Activated CD8-positive, alpha-beta memory T cell treated with anti-CD3 and anti-CD28 coated beads, Interleukin-2, amount 50 U/mL, for 48 hours (primary cell): ENCODE measurements around the gene HEG1.
"Not testable (repeated sequence)": the region's sequence is repeated elsewhere in the genome, so short reads cannot be mapped to it uniquely, and the experiment has no call there.

Experiments
- DNase-seq: peaks from one replicate; pipeline ENCODE4 v3.0.0-alpha.2; 2020

The HEG1 gene, protein sequence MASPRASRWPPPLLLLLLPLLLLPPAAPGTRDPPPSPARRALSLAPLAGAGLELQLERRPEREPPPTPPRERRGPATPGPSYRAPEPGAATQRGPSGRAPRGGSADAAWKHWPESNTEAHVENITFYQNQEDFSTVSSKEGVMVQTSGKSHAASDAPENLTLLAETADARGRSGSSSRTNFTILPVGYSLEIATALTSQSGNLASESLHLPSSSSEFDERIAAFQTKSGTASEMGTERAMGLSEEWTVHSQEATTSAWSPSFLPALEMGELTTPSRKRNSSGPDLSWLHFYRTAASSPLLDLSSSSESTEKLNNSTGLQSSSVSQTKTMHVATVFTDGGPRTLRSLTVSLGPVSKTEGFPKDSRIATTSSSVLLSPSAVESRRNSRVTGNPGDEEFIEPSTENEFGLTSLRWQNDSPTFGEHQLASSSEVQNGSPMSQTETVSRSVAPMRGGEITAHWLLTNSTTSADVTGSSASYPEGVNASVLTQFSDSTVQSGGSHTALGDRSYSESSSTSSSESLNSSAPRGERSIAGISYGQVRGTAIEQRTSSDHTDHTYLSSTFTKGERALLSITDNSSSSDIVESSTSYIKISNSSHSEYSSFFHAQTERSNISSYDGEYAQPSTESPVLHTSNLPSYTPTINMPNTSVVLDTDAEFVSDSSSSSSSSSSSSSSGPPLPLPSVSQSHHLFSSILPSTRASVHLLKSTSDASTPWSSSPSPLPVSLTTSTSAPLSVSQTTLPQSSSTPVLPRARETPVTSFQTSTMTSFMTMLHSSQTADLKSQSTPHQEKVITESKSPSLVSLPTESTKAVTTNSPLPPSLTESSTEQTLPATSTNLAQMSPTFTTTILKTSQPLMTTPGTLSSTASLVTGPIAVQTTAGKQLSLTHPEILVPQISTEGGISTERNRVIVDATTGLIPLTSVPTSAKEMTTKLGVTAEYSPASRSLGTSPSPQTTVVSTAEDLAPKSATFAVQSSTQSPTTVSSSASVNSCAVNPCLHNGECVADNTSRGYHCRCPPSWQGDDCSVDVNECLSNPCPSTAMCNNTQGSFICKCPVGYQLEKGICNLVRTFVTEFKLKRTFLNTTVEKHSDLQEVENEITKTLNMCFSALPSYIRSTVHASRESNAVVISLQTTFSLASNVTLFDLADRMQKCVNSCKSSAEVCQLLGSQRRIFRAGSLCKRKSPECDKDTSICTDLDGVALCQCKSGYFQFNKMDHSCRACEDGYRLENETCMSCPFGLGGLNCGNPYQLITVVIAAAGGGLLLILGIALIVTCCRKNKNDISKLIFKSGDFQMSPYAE (N-terminal part only)

DNA sequence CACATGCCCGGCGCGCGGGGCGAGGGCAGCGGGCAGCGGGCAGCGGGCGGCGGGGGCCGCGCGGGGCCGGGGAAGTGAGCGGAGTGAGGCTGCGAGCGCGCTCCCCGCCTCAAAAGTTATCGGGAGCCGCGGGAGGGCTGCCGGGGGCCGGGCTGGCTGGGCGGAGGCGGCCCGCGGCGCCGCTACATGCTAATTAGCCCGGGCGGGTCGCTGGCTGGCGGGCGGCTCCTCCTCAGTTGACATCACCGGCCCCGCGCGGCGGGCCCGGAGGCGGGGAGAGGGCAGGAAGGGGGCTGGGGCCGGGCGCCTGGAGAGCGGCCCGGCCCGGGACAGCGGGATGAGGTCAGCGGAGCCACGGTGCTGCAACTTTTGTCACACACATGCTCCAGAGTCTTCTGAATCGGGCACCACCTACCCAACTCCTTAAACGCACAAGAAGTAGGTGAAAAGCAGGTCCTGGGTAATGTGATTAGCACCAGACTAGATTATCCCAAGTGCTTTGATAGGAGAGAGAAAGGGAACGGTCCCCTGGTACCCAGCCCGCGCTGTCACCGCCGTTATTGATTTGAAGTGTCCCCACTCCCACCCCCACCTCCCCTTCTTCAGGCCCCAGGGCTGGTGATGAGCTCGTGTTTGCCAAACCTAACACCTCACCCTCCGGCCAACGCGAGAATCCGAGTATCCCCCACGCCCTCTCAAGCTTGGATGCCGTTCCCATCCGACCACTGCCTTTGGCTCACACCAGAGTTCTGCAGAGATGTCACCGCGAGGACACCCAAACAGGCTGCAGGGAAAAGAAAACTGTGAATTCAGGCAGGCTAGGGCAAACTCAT, at the start of gene HEG1:
HEG1 (minus strand) TSS at position 85 of the 833 bp plus-strand sequence. CDS start 107 bp downstream, outside the sequence.
- peak; percentile 86 for DNase-seq

DNA sequence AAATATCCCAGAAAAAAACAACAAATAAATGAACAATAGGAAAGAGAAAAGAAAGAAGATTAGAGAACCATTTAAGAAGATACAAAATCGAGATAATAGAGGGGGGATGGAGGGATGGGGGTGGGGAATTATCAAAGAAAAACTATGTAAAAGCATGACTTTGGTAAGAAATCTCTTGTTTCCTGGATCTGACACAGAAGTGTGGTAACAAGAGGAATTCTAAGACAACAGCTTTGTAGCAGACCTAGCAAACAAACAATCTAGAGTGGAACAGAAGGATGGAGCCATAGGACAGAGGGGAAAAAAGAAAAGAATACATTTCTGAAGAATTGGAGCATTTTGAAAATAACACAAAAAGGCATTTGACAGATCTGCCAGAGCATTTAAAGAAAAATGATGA, 49.3 kb upstream of the HEG1 start:
- DNase-seq: no peak

DNA sequence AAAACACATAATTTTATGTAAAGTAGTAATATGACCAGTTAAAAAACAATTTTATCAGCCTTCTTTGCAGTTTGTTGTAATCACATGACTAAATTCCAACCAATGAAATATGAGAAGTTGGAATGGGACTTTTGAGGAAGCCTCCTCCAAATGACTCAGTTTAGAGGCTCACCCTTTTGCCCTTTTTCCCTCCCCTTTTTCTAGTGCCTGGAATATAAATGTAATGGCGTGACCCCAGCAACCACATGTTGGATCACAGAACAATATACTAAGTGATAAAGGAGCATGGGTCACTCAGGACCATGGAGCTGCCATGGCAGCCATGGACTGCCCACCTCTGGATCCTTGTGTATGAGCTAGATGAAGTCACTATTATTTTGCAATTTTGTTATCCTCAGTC, 48.8 kb upstream of the HEG1 start:
- no peak for DNase-seq

DNA sequence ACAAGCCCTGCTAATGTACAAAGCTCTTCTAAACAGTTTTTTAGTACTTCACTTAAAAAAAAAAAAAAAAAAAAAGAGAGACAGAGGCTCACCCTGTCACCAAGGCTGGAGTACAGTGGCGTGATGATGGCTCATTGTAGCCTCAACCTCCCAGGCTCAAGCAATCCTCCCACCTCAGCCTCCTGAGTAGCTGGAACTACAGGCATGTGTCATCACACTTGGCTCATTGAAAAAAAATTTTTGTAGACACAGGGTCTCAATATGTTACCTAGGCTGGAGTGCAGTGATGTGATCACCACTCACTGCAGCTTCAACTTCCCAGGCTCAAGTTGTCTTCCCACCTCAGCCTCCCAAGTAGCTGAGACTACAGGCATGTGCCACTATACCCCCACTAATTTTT, 47.6 kb upstream of the HEG1 start:
- DNase-seq: no peak

DNA sequence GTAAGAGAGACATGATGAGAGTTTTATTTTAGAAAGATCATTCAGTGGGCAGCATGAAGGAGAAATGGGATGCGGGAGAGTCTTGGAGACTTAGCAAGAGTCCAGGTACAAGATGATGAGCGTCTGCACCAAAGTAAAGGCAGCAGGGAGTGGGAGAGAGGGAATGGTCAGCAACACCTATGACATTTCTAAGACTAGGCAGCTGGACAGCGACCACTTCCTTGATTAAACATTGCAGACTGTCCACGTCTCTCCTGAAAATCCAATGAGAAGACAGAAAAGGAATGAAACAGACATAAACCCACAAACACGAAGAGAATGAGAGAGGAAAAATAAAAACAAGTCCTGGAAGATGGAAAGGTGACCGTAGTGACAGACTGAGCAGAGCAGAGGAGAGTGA, 46.7 kb upstream of the HEG1 start:
- DNase-seq: no peak

DNA sequence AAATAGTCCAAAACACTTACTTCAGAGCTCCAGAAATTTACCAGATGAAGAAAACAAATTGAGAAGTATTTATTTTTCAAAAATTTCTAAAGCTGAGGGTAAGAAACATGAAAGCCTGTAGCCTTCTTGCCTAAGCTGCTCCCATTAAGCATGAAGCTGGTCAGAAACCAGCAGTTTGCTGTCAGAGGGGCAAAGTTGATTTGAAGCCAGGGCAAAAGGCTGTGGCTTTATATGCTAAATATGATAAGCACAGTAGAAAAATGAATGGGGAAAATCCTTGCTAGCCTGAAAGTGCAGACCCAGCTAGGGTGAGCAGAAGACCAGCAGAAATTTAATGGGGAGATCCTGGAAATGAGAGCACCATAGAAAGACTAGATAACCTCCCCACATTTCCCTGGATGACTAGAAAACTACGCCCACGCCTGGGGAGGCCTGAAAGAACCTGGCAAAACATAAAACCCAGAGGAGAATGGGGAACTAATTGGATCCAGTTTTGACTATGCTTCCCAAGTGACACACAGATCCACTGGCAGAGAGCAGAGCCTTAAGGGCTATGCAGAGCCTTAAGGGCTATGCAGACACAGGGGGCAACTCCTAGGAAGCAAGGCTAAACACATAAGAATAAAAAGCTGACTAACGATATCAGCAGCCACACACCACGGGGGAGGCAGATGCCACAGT, 43.0 kb upstream of the HEG1 start:
- DNase-seq: no peak

DNA sequence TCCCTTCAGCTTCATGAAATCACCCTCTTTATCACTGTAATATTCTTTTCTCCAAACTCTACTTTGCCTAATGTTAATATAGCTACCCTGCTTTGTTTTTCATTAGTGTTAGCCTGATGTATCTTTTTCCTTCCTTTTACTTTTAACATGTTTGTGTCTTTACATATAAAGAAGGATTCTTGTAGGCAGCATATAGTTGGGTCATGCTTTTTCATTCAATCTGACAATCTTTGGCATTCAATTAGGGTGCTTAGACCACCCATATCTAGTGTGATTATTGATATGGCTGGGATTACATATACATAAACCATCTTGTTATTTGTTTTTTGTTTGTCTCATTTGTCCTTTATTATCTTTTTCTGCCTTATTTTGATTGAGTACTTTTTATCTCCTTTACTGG, 34.9 kb upstream of the HEG1 start:
- DNase-seq: no peak

DNA sequence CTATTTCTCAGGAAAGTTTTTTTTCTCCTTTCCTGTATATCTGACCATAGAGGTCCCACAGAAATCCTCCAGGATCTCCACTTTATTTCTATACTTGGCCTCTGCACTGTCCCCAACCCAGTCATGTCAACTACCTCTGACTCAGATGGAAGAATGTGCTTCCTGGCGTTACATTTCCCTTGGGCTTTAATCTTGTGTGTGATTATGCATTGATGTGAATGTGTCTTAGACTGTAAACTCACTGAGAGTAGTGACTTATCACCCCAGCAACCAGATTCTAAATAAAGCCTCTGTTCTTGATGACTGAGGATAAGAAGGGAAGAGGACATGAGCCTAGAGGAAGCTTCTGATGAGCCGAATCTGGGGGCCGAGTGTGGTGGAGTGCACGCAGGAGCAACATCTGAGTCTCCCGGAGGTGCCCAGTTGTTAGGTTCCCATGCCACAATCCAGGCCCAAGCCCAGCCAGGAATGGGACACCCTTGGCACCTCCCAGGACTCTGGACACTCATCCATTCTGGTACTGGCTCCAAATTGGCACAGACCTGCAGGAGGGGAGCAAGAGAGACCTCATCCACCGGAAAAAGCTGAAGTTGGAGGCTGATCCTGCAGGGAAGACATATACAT, 32.1 kb upstream of the HEG1 start:
- no peak for DNase-seq

DNA sequence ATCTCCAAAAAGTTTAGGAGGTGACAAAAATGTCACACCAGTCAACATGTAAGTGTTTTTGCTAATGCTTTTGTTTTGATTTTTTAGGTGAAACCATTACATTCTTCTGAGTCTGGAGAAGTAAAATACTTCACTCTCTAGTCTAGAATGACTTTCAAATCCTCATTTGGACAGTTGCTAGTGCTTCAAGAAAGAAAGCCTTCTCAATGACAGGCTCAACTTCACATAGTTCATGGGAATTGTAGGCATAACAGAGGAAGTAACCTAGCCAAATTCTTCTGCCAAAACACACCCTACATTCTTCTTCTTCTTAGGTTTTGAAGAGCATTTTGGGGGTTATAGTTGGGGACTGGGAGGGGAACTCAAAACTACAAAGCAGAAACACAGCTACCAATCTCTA, 29.4 kb upstream of the HEG1 start:
- no peak for DNase-seq

DNA sequence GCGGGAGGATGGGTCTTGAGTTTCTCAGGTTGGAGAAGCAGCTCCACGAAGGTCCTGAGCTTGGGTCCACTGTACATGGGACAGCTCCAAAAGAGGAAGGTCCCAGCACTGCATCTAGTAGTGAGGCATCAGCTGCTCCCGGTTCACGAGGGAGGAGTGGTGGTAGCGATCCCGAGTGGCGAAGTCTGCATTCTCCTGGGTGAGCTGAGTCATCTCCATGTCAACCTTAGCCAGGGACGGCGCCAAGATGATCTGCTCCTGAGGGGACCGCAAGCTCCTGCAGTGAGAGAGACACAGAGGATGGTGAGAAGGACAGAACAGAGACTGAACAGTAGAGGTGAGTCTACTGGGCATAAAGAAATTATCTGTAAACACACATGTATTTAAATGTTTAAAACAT, 28.0 kb upstream of the HEG1 start:
- no peak for DNase-seq

DNA sequence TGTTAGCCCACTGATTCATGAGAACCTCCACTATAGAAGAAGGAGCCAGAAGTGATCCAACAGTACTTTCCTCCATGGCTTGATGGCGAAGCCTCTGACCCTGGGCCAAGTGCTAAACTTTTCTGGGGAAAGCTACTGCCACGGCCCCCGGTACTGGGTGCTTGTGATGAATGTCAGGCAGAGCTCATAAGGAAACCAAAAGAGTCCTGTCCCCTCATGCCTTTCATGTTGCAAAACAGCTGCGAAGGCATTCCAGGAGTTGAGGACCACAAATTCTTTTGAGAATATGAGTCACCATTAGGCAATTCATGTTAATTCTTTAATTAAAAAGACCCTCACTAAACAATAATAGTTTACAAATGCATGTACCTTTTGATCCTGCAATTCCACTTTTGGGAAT, 26.5 kb upstream of the HEG1 start:
- DNase-seq: not testable (repeated sequence)

DNA sequence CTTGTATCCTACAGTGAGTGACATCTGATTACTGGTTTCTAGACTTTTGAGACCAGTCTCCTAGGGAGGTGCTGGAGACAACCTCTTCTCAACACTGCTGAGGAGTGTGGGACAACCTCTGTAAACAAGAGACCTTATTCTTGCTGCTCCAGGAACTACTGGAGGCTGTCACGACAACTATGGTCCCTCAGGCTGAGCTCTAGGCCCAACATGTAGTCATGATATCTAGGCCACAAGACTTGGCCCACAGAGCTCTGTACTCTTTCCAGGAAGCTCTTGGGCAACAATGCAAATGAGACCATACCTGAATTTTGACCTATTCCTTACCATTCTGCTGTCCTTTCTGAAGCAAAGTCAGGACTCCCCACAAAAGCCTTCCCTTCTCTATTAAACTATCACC, 24.3 kb upstream of the HEG1 start:
- DNase-seq: no peak

DNA sequence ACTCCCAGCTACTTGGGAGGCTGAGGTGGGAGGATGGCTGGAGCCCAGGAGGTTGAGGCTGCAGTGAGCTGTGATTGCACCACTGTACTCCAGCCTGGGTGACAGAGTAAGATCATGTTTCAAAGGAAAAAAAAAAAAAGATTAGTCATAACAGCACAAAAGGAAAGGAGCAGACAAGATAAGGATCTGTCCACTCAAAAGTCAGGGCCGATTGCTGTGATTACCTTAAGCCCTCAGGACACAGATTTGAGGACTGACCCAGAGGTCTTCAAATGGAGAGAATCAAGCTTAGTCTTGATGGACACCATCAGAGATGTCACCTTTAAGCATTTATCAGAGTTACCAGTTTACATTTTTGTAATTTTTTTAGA, 23.9 kb upstream of the HEG1 start:
- DNase-seq: no peak

DNA sequence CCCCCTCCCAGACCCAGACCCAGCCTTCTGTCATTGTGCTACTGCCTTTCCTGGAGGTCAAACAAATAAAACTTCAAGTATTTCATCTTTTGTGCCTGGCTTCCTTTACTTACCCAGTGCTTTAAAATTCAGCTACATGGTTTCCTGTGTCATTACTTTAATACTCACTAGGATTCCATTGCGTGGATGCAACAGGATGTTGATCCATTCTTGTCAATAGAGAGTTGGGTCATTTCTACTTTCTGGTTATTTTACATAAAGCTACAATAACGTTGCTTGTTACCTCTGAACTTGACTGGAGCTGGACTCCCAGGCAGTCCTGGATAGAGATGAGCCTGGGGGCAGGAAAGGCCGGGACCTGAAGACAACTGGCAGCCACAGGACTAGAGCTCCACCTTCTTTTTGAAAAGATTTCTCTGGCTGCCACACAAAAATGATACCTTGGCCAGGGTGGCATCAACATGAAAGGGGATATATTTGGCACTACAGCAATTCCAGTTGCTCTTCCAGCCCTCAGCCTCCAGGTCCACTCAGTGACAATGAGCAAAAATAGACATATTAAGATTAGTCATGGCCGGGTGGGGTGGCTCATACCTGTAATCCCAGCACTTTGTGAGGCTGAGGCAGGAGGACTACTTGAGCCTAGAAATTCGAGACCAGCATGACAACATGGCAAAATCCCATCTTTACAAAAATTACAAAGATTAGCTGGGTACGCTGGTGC, 23.3 kb upstream of the HEG1 start:
- DNase-seq: no peak

DNA sequence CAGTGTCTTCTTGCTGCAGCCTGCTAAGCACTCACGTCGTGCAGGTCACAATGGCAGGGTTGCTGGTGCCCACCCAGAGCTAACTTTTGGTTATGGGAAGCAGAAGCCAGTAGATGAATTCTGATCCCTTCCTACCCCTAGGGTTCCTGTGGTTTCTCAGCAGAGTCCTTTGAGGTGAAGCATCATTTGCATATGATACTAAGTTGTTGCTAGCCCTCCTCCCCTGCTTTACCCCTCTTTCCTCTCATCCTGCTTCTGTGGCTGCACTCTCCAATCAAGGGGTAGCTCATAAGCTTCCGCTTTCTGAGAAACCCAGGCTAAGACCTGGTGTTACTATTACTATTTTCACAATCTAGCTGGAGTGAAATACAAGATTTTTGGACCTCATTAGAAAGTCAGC, 22.1 kb upstream of the HEG1 start:
- no peak for DNase-seq

DNA sequence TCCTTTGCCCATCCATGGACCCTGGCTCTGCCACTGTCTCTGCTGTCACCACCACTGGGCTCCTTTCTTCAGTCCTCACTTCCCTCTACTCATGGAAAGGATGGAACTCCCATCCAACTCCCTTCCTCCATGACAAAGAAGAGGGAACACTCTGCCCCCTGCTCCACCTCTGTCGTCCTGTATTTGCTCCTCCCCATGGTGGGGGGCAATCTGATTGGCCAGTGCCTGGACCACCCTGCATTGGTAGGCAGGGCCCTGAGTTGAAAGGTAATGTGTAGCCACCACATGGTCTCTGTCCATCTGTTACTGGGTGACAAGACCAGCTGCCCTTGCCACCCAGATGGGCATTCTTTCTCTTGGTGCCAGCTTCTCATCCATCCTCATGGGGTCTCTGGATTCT, 20.7 kb upstream of the HEG1 start:
- DNase-seq: no peak

DNA sequence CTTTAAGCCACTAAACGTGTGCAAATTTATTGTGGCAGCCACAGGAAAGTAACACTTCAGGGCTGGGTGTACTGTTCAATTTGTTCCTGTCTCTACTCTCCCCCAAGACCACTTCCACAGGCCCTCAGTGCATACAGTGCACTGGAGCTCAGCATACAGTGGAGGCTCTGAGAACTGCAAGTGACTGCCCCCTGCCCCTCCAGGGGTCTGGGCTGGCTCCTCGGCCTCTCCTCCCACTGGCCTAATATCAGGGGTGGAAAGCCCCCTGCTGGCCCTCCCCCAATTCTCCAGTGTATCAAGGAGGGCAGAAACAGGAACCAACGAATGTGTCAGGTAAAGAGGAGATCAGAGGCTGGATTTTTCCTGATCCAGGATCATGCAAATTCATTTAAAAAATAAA, 19.9 kb upstream of the HEG1 start:
- no peak for DNase-seq

DNA sequence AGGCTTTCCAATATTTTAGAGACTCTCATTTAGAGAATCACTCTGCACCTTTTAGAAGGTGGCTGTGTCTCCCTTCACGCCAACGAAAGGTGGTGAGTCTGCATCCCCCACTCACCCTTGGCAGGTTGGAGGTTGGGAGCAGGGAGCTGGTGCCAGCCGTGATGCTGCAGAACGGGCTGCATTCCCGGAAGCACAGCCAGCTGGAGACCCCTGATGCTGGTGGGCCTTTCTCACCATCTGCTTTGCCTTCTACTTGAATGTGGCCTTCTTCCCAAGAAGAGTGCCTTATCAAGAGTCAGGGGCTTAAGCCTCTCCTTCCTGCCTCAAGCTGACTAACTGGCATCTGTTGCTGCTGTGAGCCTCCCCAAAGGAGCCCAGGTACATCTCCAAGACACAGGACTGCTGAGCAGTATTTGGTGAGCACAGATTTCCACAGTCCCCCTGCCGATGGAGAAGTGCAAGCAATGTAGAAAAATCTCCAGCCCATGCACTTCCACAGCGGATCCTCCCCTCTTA, 17.7 kb upstream of the HEG1 start:
- DNase-seq: no peak

DNA sequence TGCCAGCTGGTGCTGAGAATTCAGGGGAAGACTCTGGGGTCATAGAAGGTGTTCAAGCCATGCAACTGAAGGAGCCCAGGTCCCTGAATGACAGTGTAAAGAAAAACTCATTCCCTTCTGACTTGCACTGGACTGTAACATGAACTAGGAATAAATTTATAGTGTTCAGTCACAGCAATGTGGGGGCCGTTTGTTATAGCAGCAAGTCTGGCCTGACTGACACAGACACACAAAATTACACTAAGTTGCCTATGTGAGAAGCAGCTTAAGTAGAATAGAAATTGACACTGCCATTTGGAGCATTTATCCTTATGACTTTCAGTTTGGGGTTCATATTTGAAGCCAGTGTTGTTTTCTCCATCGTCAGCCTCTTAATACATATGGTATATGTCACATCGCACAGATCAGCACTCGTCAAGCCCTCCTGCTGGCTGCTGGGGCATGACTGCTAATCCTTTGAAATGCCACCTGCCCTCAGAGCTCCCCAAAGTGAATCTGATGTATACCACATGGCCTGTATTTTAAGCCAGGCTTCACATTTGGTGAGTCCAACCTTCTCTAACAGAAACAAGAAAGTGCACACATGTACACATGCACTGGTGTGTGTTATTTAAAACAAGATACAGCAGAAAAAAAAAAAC, 17.1 kb upstream of the HEG1 start:
- no peak for DNase-seq

DNA sequence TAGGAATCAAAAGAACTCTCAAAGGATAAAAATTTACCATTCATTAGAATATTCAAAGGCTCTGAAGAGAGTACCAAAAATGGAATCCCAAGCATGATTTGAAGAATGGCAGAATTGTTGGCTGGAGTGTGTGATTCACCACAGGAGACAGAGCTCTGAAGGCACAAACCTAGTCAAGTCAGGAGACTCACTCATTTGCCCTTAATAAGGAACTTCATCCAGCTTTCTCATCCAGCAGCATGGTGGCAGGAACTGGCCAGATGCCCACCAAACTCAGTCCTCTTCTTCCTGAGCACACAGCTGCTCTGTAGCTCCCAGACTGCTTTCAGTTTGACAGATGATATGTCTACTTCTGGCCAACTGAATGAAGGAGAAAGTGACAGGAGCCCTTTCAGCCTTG, 16.5 kb upstream of the HEG1 start:
- DNase-seq: no peak
